Measurements from ENCODE around the gene CATSPER1.

Gene CATSPER1

GRCh38 chr11:65968600-65969482, 57.4 kb downstream of the CATSPER1 start:
- DNase-seq (ENCODE audit: low spot score), result no peak

- no peak for DNase-seq (ENCODE audit: low spot score)
Measured at GRCh38 chr11:65967329-65967934, 58.8 kb downstream of the CATSPER1 start.

Data from kidney tubule cell (primary cell).